HT-29 (cell line): Measurements from ENCODE around the gene MEIS1. TPM values are rescaled to one million over a fixed set of nuclear protein-coding genes. Genes with fewer than 3 reads are reported as not detected.

Source experiments
- DNase-seq: peaks from one replicate; pipeline ENCODE4 v3.0.0-alpha.2; 2015; ENCODE audit warnings: low spot score
- total RNA-seq: library from RNA; depleted of rRNA; stranded (reverse); fragments of >200 nt; shearing (Covaris generic); gene quantifications from 2 replicates; pipeline ENCODE4 v1.2.3, GENCODE V29; 2014

MEIS1 gene
- total RNA-seq, 1 experiment from 2014 or later = 3.1 TPM

GRCh38 chr2:66534461-66534860 is 99.5 kb downstream of the MEIS1 start:
- no peak for DNase-seq

- no peak for DNase-seq
Observed at GRCh38 chr2:66535574-66536289, 100.8 kb downstream of the MEIS1 start.

- no peak for DNase-seq
Observed at GRCh38 chr2:66536290-66536673, 101.4 kb downstream of the MEIS1 start.

- no peak for DNase-seq
Observed at GRCh38 chr2:66536997-66537396, 102.1 kb downstream of the MEIS1 start.

- no peak for DNase-seq
Observed at GRCh38 chr2:66538291-66538690, 103.4 kb downstream of the MEIS1 start.

GRCh38 chr2:66539452-66539851 is 104.5 kb downstream of the MEIS1 start:
- DNase-seq = no peak

GRCh38 chr2:66541646-66542045 is 106.7 kb downstream of the MEIS1 start:
- DNase-seq = no peak

- DNase-seq = no peak
Observed at GRCh38 chr2:66543257-66543767, 108.4 kb downstream of the MEIS1 start.

- no peak for DNase-seq
Observed at GRCh38 chr2:66544258-66544657, 109.3 kb downstream of the MEIS1 start.

GRCh38 chr2:66545258-66545657 is 110.3 kb downstream of the MEIS1 start:
- DNase-seq = no peak

GRCh38 chr2:66547118-66547517 is 112.2 kb downstream of the MEIS1 start:
- DNase-seq = no peak

- no peak for DNase-seq
Observed at GRCh38 chr2:66547887-66548286, 113.0 kb downstream of the MEIS1 start.

- no peak for DNase-seq
Observed at GRCh38 chr2:66548422-66548821, 113.5 kb downstream of the MEIS1 start.

- no peak for DNase-seq
Observed at GRCh38 chr2:66550826-66551225, 115.9 kb downstream of the MEIS1 start.

- DNase-seq = no peak
Observed at GRCh38 chr2:66553370-66553769, 118.4 kb downstream of the MEIS1 start.

GRCh38 chr2:66555091-66555490 is 120.2 kb downstream of the MEIS1 start:
- DNase-seq = no peak

GRCh38 chr2:66555501-66556324 is 120.8 kb downstream of the MEIS1 start:
- no peak for DNase-seq

GRCh38 chr2:66559672-66560071 is 124.7 kb downstream of the MEIS1 start:
- DNase-seq = no peak

GRCh38 chr2:66560683-66561082 is 125.8 kb downstream of the MEIS1 start:
- no peak for DNase-seq

- DNase-seq = no peak
Observed at GRCh38 chr2:66561645-66562303, 126.8 kb downstream of the MEIS1 start.

GRCh38 chr2:66562304-66562685 is 127.4 kb downstream of the MEIS1 start:
- no peak for DNase-seq

GRCh38 chr2:66563473-66563872 is 128.5 kb downstream of the MEIS1 start:
- no peak for DNase-seq
